Activated CD8-positive, alpha-beta memory T cell treated with anti-CD3 and anti-CD28 coated beads for 1 hour (primary cell): ENCODE data around the gene NPEPL1.
"Not testable (repeated sequence)": the region's sequence is repeated elsewhere in the genome, so short reads cannot be mapped to it uniquely, and the experiment has no call there.

Experiments used
- DNase-seq, 2 donors: peaks; one replicate each; pipeline ENCODE4 v3.0.0-alpha.2; 2020; ENCODE audit warnings: low read depth in 1 of 2; ENCODE audit errors: extremely low read depth in 1 of 2

NPEPL1 gene

DNA sequence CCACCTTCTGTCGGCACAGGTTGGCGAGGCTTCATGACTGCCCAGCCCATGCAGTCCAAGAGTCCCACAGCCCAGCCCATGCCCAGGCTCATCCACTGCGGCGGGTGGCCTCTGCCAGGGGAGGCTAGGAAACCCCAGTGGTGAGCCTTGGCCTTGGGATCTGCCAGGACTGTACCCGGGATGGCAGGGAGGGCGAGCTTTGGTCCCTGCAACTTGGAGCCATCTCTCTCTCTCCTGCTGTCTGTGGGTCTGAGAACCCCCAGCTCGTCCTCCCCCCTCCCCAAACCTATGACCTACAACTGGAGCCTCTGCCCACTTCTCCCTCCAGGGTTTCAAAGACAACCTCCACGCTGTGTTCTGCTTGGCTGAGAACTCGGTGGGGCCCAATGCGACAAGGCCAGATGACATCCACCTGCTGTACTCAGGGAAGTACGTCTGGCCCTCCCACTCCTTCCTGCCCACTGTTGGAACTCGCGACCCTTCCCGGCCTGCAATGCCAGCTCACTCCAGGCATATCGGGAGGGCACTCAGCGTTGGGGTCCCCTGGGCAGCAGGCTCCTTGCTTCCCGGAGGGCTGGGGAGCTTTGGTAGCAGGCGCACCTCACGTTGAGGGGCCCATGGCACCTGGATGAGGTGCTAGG, 19.7 kb downstream of the NPEPL1 start:
- DNase-seq, result no peak

- DNase-seq, result no peak
These were observed 20.5 kb downstream of the NPEPL1 start for GRCh38 chr20:58712806-58713731.

GRCh38 chr20:58713801-58714339, 21.3 kb downstream of the NPEPL1 start:
- no peak for DNase-seq

DNA sequence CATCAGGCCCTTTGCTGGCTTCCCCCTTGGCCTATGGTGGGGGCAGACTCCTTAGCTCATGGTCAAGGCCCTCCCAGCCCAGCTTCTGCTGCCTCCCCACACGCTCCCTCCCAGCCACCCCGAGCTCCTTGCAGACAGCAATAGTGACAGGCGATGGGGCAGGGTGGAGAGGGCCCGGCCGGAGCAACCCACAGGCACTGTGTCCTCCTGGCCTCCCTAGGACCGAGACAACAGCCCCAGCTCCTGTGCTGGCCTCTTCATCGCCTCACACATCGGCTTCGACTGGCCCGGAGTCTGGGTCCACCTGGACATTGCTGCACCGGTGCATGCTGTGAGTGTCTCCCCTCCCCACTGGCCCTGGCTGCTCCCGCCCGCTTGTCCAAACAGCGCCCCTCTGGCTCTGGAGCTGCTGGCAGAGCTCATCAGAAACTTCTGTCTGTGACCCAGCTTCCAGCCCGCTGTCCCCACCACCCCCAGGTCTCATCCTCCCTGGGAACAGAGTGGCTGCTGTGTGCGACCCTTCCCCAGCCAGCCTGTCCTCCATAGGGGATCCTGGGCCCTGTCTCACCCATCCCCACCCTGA, 21.8 kb downstream of the NPEPL1 start:
- DNase-seq, result no peak

GRCh38 chr20:58714923-58715351, 22.3 kb downstream of the NPEPL1 start:
- no peak for DNase-seq

DNA sequence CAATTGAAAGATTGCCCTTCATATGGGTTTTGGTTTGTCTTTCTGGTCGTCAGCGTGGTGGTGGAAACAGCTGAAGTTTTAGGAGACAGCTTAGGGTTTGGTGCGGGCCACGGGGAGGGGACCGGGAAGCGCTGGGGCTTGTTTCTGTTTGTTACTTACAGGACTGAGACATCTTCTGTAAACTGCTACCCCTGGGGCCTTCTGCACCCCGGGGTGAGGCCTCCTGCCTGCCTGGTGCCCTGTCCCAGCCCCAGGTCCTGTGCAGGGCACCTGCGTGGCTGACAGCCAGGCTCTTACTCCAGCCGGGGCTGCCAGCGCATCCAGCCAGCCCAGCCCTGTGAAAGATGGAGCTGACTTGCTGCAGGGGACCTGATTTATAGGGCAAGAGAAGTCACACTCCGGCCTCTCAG, 22.8 kb downstream of the NPEPL1 start:
- no peak for DNase-seq

DNA sequence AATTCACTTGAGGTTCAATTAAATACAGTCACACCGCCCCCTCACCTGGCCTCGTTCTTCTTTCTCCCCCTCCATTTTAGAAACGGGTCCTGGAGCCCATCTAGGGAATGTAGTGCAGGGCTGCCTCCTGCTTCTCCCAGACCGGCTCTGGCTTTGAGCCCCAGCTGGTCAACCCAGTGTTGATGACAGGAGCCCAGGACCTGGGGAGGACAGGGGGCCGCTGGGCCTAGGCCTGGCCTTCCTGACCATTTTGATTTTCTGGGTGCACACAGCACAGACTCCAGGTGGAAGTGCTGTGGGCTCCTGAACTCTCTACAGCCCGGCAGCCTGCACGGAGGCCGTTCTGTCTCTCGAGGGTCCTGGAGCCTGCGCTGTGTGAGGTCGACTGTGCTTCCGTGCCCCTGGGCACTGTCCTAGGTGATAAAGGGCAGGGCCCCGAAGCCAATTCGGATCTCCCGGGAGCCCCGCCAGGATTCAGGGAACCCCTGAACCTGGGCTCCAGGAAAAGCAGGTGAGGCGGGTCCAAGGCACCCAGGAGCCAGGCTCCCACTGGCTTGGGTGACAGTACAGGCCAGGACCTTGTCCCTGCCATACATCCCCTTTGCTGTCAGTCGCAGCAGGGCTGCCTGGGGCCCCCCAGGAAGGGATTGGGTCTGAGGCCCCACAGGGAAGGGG, 23.3 kb downstream of the NPEPL1 start:
- DNase-seq, result no peak

DNA sequence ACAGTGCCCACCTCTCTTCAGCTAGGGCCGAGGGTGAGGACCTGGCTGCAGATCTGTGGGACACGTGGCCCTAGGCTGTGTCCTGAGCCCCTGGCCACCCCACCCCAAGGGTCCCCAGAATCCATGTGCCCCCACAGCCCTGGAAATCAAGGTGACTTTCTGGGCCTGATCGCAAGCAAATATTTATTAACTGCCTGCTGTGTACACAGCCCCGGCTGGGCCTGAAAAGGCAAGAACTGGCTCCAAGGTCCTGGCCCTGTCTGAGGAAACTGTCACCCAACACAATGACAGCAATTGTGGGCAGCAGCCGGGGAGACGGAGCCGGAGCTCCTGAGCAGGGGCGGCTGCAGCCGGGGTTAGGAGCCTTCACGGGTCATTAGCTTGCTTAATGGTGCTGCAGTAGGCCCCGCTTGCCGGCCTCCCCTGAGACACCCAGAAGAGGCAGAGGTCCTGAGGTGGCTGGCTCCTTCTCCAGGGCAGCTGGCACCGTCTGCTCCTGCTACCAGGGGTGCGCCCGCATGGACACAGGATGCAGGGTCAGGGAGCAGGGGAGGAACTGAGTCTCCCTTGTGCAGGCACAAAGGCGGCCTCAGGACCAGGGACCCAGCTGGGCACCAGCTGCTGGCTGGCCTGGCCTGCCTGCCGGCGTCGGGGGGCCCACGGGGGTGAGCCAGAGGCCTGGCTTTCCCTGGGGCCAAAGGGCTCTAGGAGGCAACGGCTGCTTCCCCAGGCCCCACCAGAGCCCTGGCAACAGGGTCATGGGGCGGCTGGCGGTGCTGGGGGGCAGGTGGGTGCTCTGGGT, 24.1 kb downstream of the NPEPL1 start:
- no peak for DNase-seq

GRCh38 chr20:58717278-58718091, 24.9 kb downstream of the NPEPL1 start:
- no peak for DNase-seq

DNA sequence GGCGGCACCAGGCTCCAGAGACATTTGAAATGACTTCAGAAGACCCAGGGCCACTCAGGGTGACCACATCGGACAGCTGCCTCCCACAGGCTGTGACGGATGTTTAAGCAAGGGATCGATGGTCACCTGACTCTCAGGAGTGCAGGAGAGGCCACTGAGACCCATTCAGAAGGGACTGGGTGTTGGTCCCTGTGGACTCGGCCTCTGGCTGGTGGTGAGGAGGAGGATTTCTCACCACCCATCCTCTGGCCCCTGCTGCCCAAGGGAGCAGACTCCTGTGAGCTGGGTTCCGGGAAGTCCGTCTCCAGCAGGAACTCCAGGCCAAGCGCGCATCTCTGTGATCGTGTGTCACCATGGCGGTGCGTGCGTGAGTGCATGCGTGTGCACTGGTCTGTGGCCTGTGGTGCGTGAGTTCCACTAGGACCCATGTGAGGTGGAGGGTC, 25.5 kb downstream of the NPEPL1 start:
- no peak for DNase-seq

DNA sequence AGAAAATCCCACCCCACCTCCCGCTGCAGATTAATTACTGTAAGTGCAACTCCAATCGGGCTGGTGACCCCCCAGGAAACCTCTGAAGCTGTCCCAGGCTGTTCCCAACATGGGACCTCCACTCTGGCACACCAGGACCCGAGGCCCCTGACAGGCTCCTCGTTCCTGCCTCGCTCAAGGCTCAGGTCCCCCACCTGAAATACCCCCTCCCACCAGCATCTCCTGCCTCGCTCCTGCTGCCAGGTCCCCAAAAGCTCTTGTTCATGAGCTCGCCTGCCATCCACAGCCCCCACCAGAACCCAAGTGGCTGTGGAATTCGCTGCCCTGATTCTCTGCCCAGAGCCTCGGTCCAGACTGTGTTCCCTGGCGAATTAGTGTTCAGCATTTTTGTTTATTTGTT, 26.1 kb downstream of the NPEPL1 start:
- no peak for DNase-seq

DNA sequence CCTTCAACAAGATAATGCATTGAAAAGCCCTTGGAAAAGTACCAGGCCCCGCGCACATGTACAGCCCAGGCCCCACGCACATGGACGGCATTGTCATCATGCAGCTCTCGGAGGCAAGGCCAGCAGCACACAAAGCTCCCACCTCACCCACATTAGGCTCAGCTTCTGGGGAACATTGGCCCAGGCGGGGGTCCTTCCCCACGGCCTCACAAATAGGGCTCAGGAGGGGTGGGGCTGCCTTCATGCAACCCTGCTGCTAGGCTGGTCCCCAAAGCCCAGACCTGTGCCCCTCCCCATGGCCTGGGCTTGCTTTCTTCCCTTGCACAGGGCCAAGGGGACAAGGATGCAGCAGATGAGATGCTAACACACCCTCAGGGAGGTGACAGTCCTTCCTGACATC, 26.7 kb downstream of the NPEPL1 start:
- DNase-seq, result no peak

GRCh38 chr20:58719971-58720371, 27.4 kb downstream of the NPEPL1 start:
- no peak for DNase-seq

DNA sequence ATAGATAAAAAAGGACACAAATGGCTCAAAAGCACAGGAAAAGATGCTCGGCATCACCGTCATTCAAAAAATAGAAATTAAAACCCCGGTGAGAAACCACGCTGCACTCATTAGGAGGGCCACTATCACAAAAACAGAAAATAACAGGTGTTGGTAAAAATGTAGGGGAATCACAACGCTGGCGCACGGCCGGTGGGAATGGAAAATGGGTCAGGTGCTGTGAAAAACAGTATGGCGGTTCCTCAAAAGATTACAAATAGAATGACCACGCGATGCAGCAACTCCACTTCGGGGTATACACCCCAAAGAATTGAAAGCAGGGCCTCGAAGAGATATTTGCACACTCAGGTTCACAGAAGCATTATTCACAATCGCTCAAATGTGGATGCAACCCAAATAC, 28.3 kb downstream of the NPEPL1 start:
- DNase-seq, result no peak

DNA sequence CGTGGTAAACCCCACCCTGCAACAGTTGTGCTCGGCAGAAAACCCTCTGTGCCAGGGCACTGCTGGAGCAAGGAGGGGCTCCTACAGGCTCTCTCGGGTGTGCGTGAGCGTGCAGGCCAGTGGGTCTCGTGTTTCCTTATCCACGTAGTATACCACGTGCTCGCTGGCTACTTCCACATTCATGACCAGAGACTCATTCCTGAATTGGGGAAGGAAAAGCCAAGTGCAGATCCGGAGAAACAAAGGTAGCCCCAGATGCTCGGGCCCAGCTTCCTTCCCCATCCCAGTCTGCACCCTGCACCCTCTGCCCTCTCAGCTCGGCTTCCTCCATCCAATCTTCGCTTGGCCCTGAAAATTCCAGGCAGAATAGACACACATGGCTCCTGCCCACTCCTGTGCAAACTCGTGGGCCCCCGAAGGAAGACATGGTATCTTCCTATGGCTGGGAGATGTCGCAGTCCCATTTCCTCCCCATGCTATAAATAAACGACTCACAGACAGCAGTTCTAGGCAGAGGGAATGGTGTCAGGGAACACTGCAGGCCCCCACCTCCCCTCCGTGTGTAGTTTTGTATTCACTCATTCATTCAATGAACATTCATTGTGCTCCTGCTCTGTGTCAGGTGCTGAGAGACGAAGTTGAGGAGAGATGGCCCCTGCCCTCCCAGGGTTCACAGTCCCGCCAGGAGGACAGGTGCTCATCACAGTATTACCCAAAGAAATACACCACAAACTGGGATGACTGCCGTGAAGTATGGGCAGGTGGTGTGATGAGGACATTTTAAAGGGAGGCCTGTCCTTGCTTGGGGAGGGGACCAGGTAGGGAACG, 29.6 kb downstream of the NPEPL1 start:
- DNase-seq, result no peak

GRCh38 chr20:58722877-58723627, 30.5 kb downstream of the NPEPL1 start:
- no peak for DNase-seq

DNA sequence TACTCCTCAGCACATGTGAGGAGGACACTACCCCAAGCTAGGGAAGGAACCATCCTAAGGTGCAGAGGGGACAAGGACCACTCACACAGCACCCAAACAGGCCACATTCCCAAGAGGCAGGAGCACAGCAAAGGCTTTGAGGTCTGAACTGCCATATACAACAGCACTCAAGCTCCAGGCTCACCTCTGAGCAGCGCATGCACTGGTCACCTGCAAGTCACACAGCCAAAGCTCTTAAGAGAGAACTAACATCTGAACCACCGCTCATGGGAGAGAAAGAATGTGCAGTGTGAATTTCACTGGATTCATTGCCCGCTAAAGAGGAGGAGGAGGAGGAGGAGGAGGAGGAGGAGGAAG, 31.0 kb downstream of the NPEPL1 start:
- DNase-seq, result no peak

GRCh38 chr20:58726156-58726555, 33.6 kb downstream of the NPEPL1 start:
- not testable (repeated sequence) for DNase-seq
